ENCODE data around the gene MRPS27.

DNA sequence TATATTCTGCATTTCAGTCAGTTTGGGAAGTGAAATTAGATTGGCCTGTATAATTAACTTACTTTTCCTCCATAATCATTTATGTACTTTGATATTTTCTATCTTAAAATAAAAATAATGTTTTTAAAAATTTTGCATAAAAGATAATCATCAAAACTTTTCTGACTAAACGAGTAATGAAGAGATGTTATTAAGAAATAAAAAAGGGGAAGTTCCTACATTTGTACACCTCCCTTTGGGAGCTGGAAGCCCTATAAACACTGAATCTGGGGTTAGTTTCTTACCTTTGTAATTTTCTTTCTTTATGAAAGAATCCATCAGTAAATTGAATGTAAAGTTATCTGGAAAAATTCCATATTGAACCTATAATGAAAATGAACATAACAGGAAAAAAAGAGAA, 86.2 kb downstream of the MRPS27 start:
- TF ChIP-seq, protein P1, sequence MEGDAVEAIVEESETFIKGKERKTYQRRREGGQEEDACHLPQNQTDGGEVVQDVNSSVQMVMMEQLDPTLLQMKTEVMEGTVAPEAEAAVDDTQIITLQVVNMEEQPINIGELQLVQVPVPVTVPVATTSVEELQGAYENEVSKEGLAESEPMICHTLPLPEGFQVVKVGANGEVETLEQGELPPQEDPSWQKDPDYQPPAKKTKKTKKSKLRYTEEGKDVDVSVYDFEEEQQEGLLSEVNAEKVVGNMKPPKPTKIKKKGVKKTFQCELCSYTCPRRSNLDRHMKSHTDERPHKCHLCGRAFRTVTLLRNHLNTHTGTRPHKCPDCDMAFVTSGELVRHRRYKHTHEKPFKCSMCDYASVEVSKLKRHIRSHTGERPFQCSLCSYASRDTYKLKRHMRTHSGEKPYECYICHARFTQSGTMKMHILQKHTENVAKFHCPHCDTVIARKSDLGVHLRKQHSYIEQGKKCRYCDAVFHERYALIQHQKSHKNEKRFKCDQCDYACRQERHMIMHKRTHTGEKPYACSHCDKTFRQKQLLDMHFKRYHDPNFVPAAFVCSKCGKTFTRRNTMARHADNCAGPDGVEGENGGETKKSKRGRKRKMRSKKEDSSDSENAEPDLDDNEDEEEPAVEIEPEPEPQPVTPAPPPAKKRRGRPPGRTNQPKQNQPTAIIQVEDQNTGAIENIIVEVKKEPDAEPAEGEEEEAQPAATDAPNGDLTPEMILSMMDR (CRISPR knock-in tag; IDR thresholded peaks at IDR 0.05): no peak
- TF ChIP-seq, protein P2, sequence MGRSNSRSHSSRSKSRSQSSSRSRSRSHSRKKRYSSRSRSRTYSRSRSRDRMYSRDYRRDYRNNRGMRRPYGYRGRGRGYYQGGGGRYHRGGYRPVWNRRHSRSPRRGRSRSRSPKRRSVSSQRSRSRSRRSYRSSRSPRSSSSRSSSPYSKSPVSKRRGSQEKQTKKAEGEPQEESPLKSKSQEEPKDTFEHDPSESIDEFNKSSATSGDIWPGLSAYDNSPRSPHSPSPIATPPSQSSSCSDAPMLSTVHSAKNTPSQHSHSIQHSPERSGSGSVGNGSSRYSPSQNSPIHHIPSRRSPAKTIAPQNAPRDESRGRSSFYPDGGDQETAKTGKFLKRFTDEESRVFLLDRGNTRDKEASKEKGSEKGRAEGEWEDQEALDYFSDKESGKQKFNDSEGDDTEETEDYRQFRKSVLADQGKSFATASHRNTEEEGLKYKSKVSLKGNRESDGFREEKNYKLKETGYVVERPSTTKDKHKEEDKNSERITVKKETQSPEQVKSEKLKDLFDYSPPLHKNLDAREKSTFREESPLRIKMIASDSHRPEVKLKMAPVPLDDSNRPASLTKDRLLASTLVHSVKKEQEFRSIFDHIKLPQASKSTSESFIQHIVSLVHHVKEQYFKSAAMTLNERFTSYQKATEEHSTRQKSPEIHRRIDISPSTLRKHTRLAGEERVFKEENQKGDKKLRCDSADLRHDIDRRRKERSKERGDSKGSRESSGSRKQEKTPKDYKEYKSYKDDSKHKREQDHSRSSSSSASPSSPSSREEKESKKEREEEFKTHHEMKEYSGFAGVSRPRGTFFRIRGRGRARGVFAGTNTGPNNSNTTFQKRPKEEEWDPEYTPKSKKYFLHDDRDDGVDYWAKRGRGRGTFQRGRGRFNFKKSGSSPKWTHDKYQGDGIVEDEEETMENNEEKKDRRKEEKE (IDR thresholded peaks at IDR 0.05): no peak
- TF ChIP-seq TEAD3 (CRISPR knock-in tag; optimal IDR thresholded peaks at IDR 0.05; ENCODE audit: borderline replicate concordance): no peak
- no peak for TF ChIP-seq SRF (IDR thresholded peaks at IDR 0.05; ENCODE audit: low read depth, low read length)
- TF ChIP-seq SMARCE1 (IDR thresholded peaks at IDR 0.05; ENCODE audit: borderline replicate concordance): no peak
- TF ChIP-seq SMAD9 (CRISPR knock-in tag; IDR thresholded peaks at IDR 0.05): no peak
- no peak for TF ChIP-seq ARNT2 (CRISPR knock-in tag; IDR thresholded peaks at IDR 0.05; ENCODE audit: low read depth)

Measured in HepG2 (cell line).